MV-4-11 (cell line): ENCODE measurements around the gene ABLIM2.
A peak's percentile ranks its signal among the peaks of the same experiment; 100 is the strongest.
"Not testable (repeated sequence)": the region's sequence is repeated elsewhere in the genome, so short reads cannot be mapped to it uniquely, and the experiment has no call there.

Experiments used
- DNase-seq: peaks from one replicate; lab custom pipeline; 2025; lab: John Stamatoyannopoulos, UW

Gene ABLIM2

GRCh38 chr4:8157496-8157895 lies 1.1 kb downstream of the ABLIM2 start:
- DNase-seq, result no peak

DNA sequence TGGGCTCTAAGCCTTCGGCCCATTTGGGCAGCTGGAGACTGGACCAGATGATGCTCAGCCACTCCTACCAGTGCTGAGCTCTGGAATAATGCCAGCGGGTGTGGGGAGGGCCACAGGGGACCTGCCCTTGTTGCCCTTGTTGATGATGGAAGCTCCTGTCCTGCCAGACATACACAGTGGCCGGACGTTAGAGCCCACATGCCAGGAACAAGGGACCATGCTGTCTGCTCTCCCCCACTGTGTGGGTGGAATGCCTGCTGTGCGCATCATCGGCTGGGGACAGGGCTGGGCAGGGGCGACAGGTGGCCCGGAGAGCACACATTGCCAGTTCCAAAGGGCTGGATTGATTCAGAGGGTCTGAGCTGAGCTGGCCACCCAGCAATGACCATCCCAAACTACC lies 2.0 kb downstream of the ABLIM2 start:
- no peak for DNase-seq

DNA sequence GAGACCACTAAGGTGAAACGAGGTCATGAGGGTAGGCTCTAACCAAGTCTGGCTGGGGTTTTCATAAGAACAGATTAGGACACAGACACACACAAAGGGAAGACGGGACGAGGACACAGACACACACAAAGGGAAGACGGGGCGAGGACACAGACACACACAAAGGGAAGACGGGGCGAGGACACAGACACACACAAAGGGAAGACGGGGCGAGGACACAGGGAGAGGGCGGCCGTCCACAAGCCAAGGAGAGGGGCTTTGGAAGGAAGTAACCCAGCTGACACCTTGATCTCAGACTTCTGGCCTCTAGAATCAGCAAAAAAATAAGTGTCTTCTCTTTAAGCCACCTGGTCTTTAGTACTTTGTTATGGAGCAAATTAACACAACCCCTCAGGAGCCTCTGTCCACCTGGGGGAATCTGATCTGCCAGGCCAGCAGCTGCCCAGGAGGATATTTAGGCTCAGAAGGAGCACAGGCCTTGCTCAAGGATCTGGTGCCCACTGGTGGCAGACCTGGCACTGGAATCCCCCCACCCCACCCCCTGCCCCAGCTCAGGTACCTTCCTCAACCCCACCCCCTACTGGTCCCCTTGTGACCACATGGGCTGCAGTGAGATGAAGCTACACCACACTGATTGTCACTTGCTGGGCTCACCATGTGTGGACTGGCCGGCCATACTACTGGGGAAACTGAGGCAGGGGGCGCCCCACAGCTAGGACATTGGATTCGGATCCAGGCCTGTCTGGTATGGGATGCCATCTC lies 2.8 kb downstream of the ABLIM2 start:
- no peak for DNase-seq

DNA sequence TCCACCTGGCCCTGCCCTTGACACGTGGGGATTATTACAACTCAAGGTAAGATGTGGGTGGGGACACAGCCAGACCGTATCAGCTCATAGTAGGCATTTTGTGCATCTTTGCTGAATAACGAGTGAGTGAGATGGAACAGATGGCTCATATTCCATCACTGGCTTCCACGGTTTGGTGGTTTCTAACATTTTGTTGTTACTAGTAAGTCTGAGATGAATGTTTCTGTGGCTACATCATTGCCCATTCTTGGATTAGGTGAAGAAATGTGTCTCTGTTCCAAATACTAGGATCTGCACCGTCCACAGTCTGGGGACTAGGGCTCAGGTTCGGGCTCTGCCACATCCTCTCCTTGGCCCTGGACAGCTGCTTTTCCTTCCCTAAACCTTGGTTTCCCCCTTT lies 3.6 kb downstream of the ABLIM2 start:
- no peak for DNase-seq

DNA sequence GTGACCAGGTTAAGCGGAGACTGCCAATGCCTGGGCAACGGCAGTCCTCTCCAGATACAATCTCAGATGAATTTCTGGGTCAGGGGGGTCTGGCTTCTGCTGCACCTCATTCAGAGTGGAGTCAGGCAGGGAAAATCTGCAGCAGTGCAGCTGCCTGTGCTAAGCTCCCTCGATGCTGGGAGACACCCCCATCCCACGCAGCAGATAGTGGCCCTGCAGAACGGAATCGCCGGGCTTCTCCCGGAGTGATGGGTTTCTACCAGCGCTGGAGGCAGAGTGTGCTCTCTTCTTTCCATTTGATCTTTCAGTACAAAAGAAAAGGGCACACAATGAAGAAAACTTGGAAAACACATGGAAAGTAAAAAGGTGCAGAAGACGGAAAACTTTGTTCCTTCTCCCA lies 5.2 kb downstream of the ABLIM2 start:
- DNase-seq, result no peak

- no peak for DNase-seq
Measured at GRCh38 chr4:8152865-8153257, 5.8 kb downstream of the ABLIM2 start.

DNA sequence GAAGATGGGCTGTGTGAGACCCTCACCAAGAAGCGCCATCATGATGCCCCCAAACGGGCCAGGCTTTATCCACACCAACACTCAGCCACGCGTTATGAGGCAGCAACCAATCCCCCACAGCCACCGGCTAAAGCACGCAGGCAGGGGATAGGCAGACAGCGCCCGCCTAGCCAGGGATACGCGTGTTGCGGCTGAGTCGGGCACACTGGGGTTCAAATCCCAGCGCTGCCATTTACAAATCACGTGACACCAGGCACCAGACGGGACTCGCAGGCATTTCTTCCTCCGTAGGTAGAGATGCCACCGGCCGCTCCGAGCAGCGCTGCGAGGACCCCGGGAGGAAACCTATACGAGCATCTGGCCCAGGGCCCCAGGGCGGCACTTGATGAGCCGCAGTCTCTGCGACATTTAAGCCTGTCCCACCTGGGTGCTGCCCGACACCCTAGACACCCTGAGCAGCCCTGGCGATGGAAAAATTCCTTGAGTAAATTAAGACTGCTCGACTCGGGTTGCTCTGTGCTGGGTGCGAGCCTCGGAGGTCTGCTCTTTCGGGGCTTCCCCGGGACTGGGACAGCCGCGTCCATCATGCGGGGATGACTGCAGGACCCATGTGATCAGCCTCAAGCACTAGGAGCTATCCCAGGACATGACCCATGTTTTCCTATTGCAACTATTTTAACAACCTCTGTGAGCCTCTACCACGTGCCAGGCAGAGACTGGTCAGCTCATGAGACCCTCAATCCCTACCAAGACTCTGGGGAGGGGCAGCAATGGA lies 6.3 kb downstream of the ABLIM2 start:
- no peak for DNase-seq

DNA sequence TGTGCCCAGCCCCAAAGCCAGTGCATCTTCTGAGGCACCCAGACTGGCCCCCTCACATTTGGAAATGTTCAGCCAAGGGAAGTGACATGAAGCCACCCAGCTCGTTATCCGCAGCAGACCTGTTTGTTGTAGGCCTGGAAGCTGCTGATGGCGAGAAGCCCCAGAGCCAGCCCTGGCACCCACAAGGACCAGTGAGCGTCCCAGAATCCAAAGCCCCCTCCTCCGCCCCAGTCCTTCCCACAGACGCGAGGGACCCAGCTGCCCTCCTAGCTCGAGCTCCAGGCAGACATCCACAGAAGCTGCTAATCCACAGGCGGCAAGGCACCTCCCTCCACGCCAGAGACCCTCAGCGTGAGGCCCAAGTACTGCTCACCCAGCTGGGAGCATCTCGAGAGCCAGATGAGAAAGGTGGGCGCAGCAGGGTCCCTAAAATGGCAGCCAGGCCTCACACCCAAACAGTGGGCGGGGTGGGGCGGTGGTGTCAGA lies 7.4 kb downstream of the ABLIM2 start:
- DNase-seq, result no peak

GRCh38 chr4:8150152-8151090 lies 8.2 kb downstream of the ABLIM2 start:
- DNase-seq, result no peak

GRCh38 chr4:8149664-8150063 lies 8.9 kb downstream of the ABLIM2 start:
- DNase-seq, result no peak

- DNase-seq, result no peak
Measured at GRCh38 chr4:8148785-8149435, 9.7 kb downstream of the ABLIM2 start.

GRCh38 chr4:8148159-8148558 lies 10.5 kb downstream of the ABLIM2 start:
- DNase-seq, result no peak

DNA sequence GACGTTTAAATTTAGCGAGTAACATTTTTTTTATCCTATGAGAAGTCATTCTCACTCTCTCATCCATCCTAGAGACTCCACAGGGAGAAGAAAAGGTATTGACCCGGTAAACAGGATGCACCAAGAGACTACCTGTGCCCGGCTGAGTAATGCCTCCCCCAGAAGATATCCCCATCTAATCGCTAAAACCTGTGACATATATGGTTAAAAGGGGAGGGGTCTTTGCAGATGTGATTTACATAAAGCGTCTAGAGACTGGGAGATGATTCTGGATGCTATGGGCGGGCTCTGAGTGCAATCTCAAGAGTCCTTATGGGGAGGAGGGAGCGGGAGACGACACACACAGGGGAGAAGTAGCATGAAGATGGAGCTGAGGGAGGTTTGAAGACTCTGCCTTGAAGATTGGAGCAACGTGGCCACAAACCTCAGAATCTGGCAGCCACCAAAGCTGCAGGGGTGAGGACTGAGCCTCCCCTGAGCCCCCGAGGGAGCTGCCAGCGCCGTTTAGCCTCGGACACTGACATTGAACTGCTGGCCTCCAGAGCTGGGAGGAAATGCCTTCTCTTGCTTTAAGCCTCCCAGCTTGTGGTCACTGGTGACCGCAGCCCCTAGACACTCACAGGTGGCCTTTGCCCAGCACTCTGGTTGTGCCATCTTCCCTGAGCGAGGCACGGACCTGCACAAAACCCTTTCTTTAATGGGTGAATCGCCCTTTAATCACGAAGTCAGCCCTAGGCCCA lies 11.2 kb downstream of the ABLIM2 start:
- DNase-seq, result peak; percentile 11

GRCh38 chr4:8146157-8146556 lies 12.5 kb downstream of the ABLIM2 start:
- no peak for DNase-seq

- DNase-seq, result no peak
Measured at GRCh38 chr4:8144359-8144758, 14.3 kb downstream of the ABLIM2 start.

DNA sequence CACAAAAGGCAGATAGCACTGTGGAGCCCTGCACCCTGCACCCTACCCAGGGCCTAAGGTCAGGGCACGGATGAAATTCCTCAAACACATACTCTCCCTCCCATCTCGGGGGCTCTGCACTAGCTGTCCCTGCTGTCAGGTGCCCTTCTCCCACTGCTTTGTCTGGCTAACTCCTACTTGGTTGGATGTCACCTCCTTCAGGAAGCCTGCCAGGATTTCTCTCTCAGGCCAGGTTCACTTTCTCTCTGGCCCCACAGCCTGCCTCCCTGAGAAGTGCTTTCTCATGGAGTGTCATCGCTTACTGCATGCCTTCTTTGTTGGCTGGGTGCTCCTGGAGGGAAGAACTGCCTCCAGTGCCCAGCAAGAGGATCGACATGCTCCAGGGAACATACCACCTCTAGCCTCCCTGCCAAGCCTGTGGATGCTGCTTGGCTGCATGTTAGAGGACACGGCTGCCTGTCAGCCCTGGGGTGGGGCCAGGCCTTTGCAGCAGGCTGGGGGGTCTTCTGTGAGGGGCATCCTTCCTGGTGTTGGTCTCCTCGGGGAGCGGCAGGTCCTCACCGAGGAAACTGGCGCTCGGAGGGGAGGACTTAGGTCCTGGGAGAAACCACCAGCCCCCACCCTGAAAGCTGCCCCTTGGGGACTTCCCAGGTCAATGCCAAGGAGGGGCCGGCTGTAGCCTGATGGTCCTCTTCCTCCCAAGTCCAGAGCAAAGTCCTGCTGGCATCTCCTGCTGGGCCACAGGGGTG lies 15.0 kb downstream of the ABLIM2 start:
- DNase-seq, result no peak

DNA sequence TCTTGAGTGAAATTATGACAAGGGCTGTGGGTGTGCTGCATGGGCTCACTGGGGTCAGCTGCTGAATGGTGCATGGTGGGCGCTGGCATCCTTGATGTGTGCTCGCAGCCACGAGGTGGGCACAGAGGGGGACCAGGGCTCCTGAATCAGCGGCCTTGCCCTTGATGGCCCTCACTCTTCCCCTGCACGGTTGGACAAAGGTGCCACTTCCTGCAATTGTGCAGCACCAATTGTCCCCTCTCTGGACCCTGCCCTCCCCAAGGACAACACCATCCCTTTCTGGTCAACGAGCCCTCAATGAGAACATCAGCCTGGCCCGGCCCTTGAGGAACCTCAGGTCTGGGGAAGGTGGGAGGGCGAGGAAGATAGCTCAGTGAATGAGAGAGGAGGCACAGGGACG lies 16.1 kb downstream of the ABLIM2 start:
- no peak for DNase-seq

- DNase-seq, result no peak
Measured at GRCh38 chr4:8141935-8142334, 16.7 kb downstream of the ABLIM2 start.

GRCh38 chr4:8140915-8141314 lies 17.7 kb downstream of the ABLIM2 start:
- DNase-seq, result no peak

GRCh38 chr4:8139726-8140125 lies 18.9 kb downstream of the ABLIM2 start:
- not testable (repeated sequence) for DNase-seq
